ENCODE measurements around the gene SZRD1. TPM values are rescaled to one million over a fixed set of nuclear protein-coding genes. Genes with fewer than 3 reads are reported as not detected.

Gene SZRD1
- polyA plus RNA-seq, 2 of the 4 experiments (the other 2 are of a cell fraction), result 56.8 to 91.9 TPM

GRCh38 chr1:16440131-16440469 lies 73.1 kb downstream of the SZRD1 start:
- FAIRE-seq, result no peak
- DNase-seq (ENCODE audit: low read depth in 1 of 2, low spot score in 1 of 2), result peak in 1 of 2 experiments; percentile 45
- CTCF ChIA-PET, result interaction anchor here (0.6 to 3.0 kb wide), 24 partner anchors 9 to 1776 kb away, joined by 3 to 30 read pairs (median 4); no protein-coding TSS in a partner anchor
- Histone ChIP-seq H3K27ac (peak overlapping the region; percentile 84 to 98), H3K4me3 (peak overlapping the region; percentile 97; the same call in 1 of the 3 replicates), H3K9me3 (no peaks in the 10 kb centered on the region), H3K4me1 (peaks cover 8% of the 10 kb centered on the region; the same call in 1 of the 3 replicates), H3K4me2 (peak overlapping the region; percentile 68)
- WGBS (ENCODE audit: missing lambda C conversion rate), result 65% methylated on average over 7 of the region's 7 CpGs
- POLR2A ChIA-PET, result interaction anchor here (1.3 kb wide), 1 partner anchor 73 kb away, joined by 3 read pairs; the partner anchor contains the start of gene SZRD1
- TF ChIP-seq CEBPB (IDR thresholded peaks at IDR 0.05) (no peak), RARB (CRISPR knock-in tag; IDR thresholded peaks at IDR 0.05) (no peak), ESRRA (IDR thresholded peaks at IDR 0.05; ENCODE audit: borderline replicate concordance, low read length) (no peak), E2F6 (IDR thresholded peaks at IDR 0.05; ENCODE audit: borderline replicate concordance, low read depth) (no peak)
- peak; percentile 80 to 88 for ATAC-seq

- Histone ChIP-seq H3K9me3 (no peaks in the 10 kb centered on the region), H3K4me2 (peak within 1 kb of the TSS; percentile 98), H3K27ac (peak within 1 kb of the TSS; percentile 84 to 98), H3K4me3 (peak within 1 kb of the TSS; percentile 97), H3K4me1 (peaks cover 8% of the 10 kb centered on the region; the same call in 1 of the 3 replicates)
- DNase-seq (ENCODE audit: low read depth in 1 of 2, low spot score in 1 of 2) (peak; percentile 85 to 91), FAIRE-seq (no peak), ATAC-seq (peak; percentile 97 to 98)
- WGBS (ENCODE audit: missing lambda C conversion rate), result 1% methylated on average over 42 of the region's 68 CpGs
- POLR2A ChIA-PET, result interaction anchor here (1.3 kb wide), 1 partner anchor 74 kb away, joined by 3 read pairs; the partner anchor contains the start of gene SZRD1
- CTCF ChIA-PET, result interaction anchor here (0.5 to 3.0 kb wide), 28 partner anchors 10 to 1776 kb away, joined by 3 to 30 read pairs (median 4); partner anchors contain the start of gene FBXO42
- TF ChIP-seq BCL3 (IDR thresholded peaks at IDR 0.05) (peak; percentile 61; the same call in 1 of the 3 replicates), KDM1A (IDR thresholded peaks at IDR 0.05; ENCODE audit: low read depth) (no peak), RAD21 (conservative IDR thresholded peaks at IDR 0.05 in 1 of 2, IDR thresholded peaks at IDR 0.05 in 1 of 2) (peak; percentile 39 to 60), EHF (CRISPR knock-in tag; IDR thresholded peaks at IDR 0.05) (no peak), ZSCAN20 (CRISPR knock-in tag; IDR thresholded peaks at IDR 0.05) (no peak), RFX5 (IDR thresholded peaks at IDR 0.05) (no peak), RNF2 (IDR thresholded peaks at IDR 0.05; ENCODE audit: borderline replicate concordance, low read depth) (no peak), USF2 (IDR thresholded peaks at IDR 0.05) (peak; percentile 23; the same call in 1 of the 2 replicates), ZC3H11A (IDR thresholded peaks at IDR 0.05) (no peak), POLR2A (IDR thresholded peaks at IDR 0.05; ENCODE audit: low read length) (peak; percentile 91), SMC3 (IDR thresholded peaks at IDR 0.05) (peak; percentile 73), MYC (IDR thresholded peaks at IDR 0.05; ENCODE audit: borderline replicate concordance, low read length) (peak; percentile 91), KDM5A (IDR thresholded peaks at IDR 0.05) (0 out of 2 replicates have a peak, but pooled peaks have one; percentile 11), MAFK (IDR thresholded peaks at IDR 0.05; ENCODE audit: partially characterized antibody) (no peak), JUN (IDR thresholded peaks at IDR 0.05) (peak in 1 of 2 experiments; percentile 70; a peak in 3 of 5 replicates), EHMT2 (IDR thresholded peaks at IDR 0.05; ENCODE audit: low read depth) (no peak), NPAS2 (CRISPR knock-in tag; IDR thresholded peaks at IDR 0.05; ENCODE audit: borderline replicate concordance) (no peak), BHLHE40 (IDR thresholded peaks at IDR 0.05; ENCODE audit: low read depth, low read length) (no peak), E2F6 (IDR thresholded peaks at IDR 0.05; ENCODE audit: borderline replicate concordance, low read depth) (peak; percentile 73; the same call in 1 of the 2 replicates), PHF8 (IDR thresholded peaks at IDR 0.05; ENCODE audit: borderline replicate concordance, low read depth) (peak; percentile 78), POLR2AphosphoS2 (conservative IDR thresholded peaks at IDR 0.05; ENCODE audit: low read length) (no peak), REST (IDR thresholded peaks at IDR 0.05) (no peak), CTCF (IDR thresholded peaks at IDR 0.05) (peak; percentile 70)
These were observed 73.6 kb downstream of the SZRD1 start, which contains the start of gene NECAP2 for GRCh38 chr1:16440470-16441281. TSS of gene NECAP2 (plus strand) at chr1:16440724. CDS start at chr1:16440762, 38 bp downstream.
